Transverse colon (tissue), 4 donors: Measurements from ENCODE around the gene FARP1. TPM values are rescaled to one million over a fixed set of nuclear protein-coding genes. Genes with fewer than 3 reads are reported as not detected.

Experiments
- DNase-seq: peaks from one replicate; pipeline ENCODE4 v3.0.0-alpha.2; 2019
- H3K27ac ChIP-seq, 4 donors: fragments of 200-600 bp; sonication (generic); 2 replicates each; pipeline ENCODE4 v1.5.1; 2016 to 2018; ENCODE audit warnings: inconsistent platforms in 4 of 4
- H3K27me3 ChIP-seq: fragments of 200-600 bp; sonication (generic); 2 replicates; pipeline ENCODE4 v1.5.1; 2017; ENCODE audit warnings: inconsistent platforms
- H3K36me3 ChIP-seq, 4 donors: fragments of 200-600 bp; sonication (generic); 2 replicates each; pipeline ENCODE4 v1.5.1; 2017 to 2019; ENCODE audit warnings: inconsistent platforms in 4 of 4
- H3K4me1 ChIP-seq, 4 donors: fragments of 200-600 bp; sonication (generic); 2 replicates each; pipeline ENCODE4 v1.5.1; 2017 to 2020; ENCODE audit warnings: inconsistent platforms in 4 of 4
- H3K4me3 ChIP-seq, 4 donors: fragments of 200-600 bp; sonication (generic); 1 replicate in 1 of 4; 2 replicates in 3 of 4; pipeline versions ENCODE4 v1.5.1 to v1.6.1; 2017 to 2019; ENCODE audit warnings: inconsistent platforms in 4 of 4
- H3K9me3 ChIP-seq, 2 donors: fragments of 200-600 bp; sonication (generic); 2 replicates each; pipeline ENCODE4 v1.5.1; 2017 to 2019; ENCODE audit warnings: inconsistent platforms in 2 of 2
- CTCF ChIP-seq, 5 experiments: fragments of 200-600 bp in 3 of 5; fragments of 450-650 bp in 2 of 5; sonication (generic) in 3 of 5; IDR thresholded peaks; 1 replicate in 2 of 5; 2 replicates in 3 of 5; pipeline ENCODE4 v1.5.1; 2016 to 2017; ENCODE audit warnings: antibody characterized with exemption in 5 of 5, inconsistent platforms in 3 of 5, mild to moderate bottlenecking in 2 of 5, moderate library complexity in 1 of 5
- EP300 ChIP-seq: sonication (generic); formaldehyde crosslinking; IDR thresholded peaks from one replicate; pipeline ENCODE4 v1.6.1; 2017; ENCODE audit warnings: antibody characterized with exemption, low read depth
- POLR2A ChIP-seq: fragments of 450-650 bp; IDR thresholded peaks from one replicate; pipeline ENCODE4 v1.6.1; 2016; ENCODE audit warnings: antibody characterized with exemption, mild to moderate bottlenecking, moderate library complexity
- POLR2AphosphoS5 ChIP-seq, 3 donors: sonication (generic); formaldehyde crosslinking; IDR thresholded peaks; one replicate each; pipeline ENCODE4 v1.6.1; 2016; ENCODE audit warnings: antibody characterized with exemption in 3 of 3
- WGBS, 2 donors: methylation state at CpG; one replicate each; pipeline ENCODE4 v1.1.5; 2018; ENCODE audit warnings: low coverage in 1 of 2; 5-methylcytosine and 5-hydroxymethylcytosine counted together
- in situ Hi-C, 4 donors: fragments of 200-750 bp; cut with MboI; loops; one replicate each; pipeline versions ENCODE4 v1.15.0 to v1.15.1; 2017; ENCODE audit warnings: low sequenced_read_pairs in 3 of 4, low pct_ligation_motif_present in 1 of 4, low pct_unique_long_range_greater_than_20kb in 1 of 4
- intact Hi-C: fragments of 100-400 bp; cut with DNase I; formaldehyde crosslinking; loops from one replicate; pipeline ENCODE4 v1.15.1; 2023; ENCODE audit warnings: low total_unique reads
- total RNA-seq, 4 donors: library from RNA; depleted of rRNA; stranded (reverse); fragments of >200 nt; gene quantifications; one replicate each; pipeline ENCODE4 v1.1.0, GENCODE V29; 2016

The FARP1 gene
- total RNA-seq, 4 donors from 2014 or later, result 32.8 to 41.8 (median 38.3) TPM

- Histone ChIP-seq H3K36me3 (peaks cover 0 to 15% (median 3%) of the 10 kb centered on the region in 4 donors), H3K4me1 (peaks cover 16 to 27% (median 20%) of the 10 kb centered on the region in 4 donors), H3K9me3 (no peaks in the 10 kb centered on the region), H3K4me3 (no peak overlapping the region), H3K27me3 (no peaks in the 10 kb centered on the region), H3K27ac (peak overlapping the region in 1 of 4 donors; percentile 6)
- DNase-seq, result no peak
- in situ Hi-C loops (loop anchor here in 2 of 4 donors (10.0 to 25.0 kb wide), 2 partner anchors 112 to 364 kb away; no protein-coding TSS in a partner anchor), intact Hi-C loops (no loop called here)
- 20 to 66% methylated on average over 1 to 5 of the region's 5 CpGs for WGBS, 2 donors
- TF ChIP-seq CTCF (IDR thresholded peaks at IDR 0.05) (no peak), POLR2A (no peak), POLR2AphosphoS5 (IDR thresholded peaks at IDR 0.05) (no peak), EP300 (no peak)
These were observed 330.4 kb downstream of the FARP1 start for GRCh38 chr13:98473135-98473787.

- no peaks in the 10 kb centered on the region for H3K27me3 ChIP-seq
- no peak for TF ChIP-seq EP300
- TF ChIP-seq CTCF (IDR thresholded peaks at IDR 0.05), result no peak
- no peak for TF ChIP-seq POLR2AphosphoS5 (IDR thresholded peaks at IDR 0.05)
- no peak for TF ChIP-seq POLR2A
- in situ Hi-C loops, result loop anchor here in 2 of 4 donors (10.0 to 25.0 kb wide), 2 partner anchors 111 to 364 kb away; no protein-coding TSS in a partner anchor
- peak overlapping the region in 1 of 4 donors; percentile 6 for H3K27ac ChIP-seq
- no peak for DNase-seq
- H3K4me3 ChIP-seq, result no peak overlapping the region
- 71 to 74% methylated on average over 4 to 7 of the region's 7 CpGs for WGBS, 2 donors
- intact Hi-C loops, result no loop called here
- no peaks in the 10 kb centered on the region for H3K9me3 ChIP-seq
- peaks cover 17 to 27% (median 21%) of the 10 kb centered on the region in 4 donors for H3K4me1 ChIP-seq
- peaks cover 0 to 15% (median 3%) of the 10 kb centered on the region in 4 donors for H3K36me3 ChIP-seq
These were observed 330.9 kb downstream of the FARP1 start for GRCh38 chr13:98473788-98474144.

GRCh38 chr13:98474292-98474691 lies 331.4 kb downstream of the FARP1 start:
- Histone ChIP-seq H3K36me3 (peaks cover 0 to 15% (median 3%) of the 10 kb centered on the region in 4 donors), H3K27me3 (no peaks in the 10 kb centered on the region), H3K4me1 (peaks cover 18 to 32% (median 23%) of the 10 kb centered on the region in 4 donors), H3K9me3 (no peaks in the 10 kb centered on the region), H3K27ac (no peak overlapping the region), H3K4me3 (no peak overlapping the region)
- no peak for DNase-seq
- in situ Hi-C loops, result loop anchor here in 2 of 4 donors (10.0 to 25.0 kb wide), 2 partner anchors 111 to 363 kb away; no protein-coding TSS in a partner anchor
- intact Hi-C loops, result no loop called here
- TF ChIP-seq POLR2AphosphoS5 (IDR thresholded peaks at IDR 0.05) (no peak), POLR2A (no peak), EP300 (no peak), CTCF (IDR thresholded peaks at IDR 0.05) (no peak)
- WGBS, 2 donors, result 93% methylated on average over 10 of the region's 10 CpGs; no CpG with 5 or more reads in 1 of the 2 donors

GRCh38 chr13:98474761-98475160 lies 331.9 kb downstream of the FARP1 start:
- in situ Hi-C loops, result loop anchor here in 2 of 4 donors (10.0 to 25.0 kb wide), 2 partner anchors 110 to 363 kb away; no protein-coding TSS in a partner anchor
- Histone ChIP-seq H3K4me3 (no peak overlapping the region), H3K27me3 (no peaks in the 10 kb centered on the region), H3K27ac (no peak overlapping the region), H3K4me1 (peaks cover 21 to 36% (median 25%) of the 10 kb centered on the region in 4 donors), H3K9me3 (no peaks in the 10 kb centered on the region), H3K36me3 (peaks cover 0 to 15% (median 3%) of the 10 kb centered on the region in 4 donors)
- 92% methylated on average over 24 of the region's 24 CpGs; no CpG with 5 or more reads in 1 of the 2 donors for WGBS, 2 donors
- intact Hi-C loops, result no loop called here
- TF ChIP-seq EP300 (no peak), CTCF (IDR thresholded peaks at IDR 0.05) (no peak), POLR2A (no peak), POLR2AphosphoS5 (IDR thresholded peaks at IDR 0.05) (no peak)
- no peak for DNase-seq
